Activated CD4-positive, alpha-beta T cell treated with anti-CD3 and anti-CD28 coated beads for 4 hours (primary cell): Measurements from ENCODE around the gene ARMCX4.
"Not testable (repeated sequence)": the region's sequence is repeated elsewhere in the genome, so short reads cannot be mapped to it uniquely, and the experiment has no call there.

Experiments used
- DNase-seq, 2 donors: peaks; one replicate each; pipeline ENCODE4 v3.0.0-alpha.2; 2020

Gene ARMCX4

DNA sequence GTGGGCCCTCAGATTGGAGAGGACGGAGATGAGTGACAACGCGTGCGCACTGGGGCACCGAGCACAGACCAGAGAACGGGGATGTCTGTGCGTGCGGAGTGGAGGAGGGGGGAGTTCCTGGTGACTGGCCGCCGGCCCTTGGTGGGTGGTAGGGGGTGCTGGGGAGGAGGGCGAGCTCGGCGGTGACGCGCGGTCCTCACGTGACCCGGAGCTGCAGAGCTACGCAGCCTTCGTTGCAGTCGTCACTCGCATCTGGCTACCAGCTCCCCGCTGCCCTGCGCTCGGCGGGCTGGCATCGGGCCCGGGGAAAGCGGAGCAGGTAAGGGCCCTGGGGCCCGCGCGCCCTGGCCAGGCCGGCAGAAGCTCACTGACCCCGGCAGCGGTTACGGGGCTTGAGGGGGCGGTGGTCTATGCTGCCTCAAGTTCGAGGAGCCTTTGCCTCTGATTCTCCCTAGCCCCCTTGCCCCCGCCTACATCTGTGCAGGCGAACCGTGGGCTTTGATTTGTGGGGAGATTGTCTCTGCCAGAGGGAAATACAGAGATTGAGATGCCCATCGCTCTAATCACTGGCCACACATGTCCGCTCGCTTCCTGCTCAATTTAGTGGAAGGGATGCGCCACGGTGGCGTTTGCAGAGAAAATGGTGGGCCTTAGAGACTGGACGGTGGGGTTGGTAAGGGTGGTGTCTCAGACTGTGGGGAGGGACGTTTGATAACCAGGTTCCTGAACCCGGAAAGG is at the start of gene ARMCX4:
ARMCX4 (plus strand) TSS at position 245 of the 738 bp plus-strand sequence. CDS start 3,134 bp downstream, outside the sequence.
- DNase-seq: peak; percentile 11 to 34

DNA sequence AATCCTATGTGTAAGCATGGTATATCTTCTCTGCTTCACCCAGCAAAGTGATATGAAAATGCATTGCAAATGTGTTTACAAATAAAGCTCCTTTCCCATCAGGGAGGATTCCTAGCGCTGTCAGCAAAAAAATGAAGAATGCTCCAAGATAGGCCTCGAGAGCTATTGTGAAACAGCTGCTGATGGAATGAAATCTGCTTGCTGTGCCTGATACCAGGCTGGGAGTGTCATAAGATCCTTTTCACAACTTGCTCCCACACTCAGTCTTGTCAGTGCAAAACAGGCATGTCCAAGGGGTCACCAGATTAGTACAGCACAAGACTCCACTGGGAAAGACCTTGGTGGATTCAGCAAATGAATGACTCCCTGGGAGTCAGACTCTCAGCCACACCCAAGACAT is 43.2 kb upstream of the ARMCX4 start:
- no peak for DNase-seq

- no peak for DNase-seq
These were observed 36.0 kb upstream of the ARMCX4 start for GRCh38 chrX:101449279-101449678.

DNA sequence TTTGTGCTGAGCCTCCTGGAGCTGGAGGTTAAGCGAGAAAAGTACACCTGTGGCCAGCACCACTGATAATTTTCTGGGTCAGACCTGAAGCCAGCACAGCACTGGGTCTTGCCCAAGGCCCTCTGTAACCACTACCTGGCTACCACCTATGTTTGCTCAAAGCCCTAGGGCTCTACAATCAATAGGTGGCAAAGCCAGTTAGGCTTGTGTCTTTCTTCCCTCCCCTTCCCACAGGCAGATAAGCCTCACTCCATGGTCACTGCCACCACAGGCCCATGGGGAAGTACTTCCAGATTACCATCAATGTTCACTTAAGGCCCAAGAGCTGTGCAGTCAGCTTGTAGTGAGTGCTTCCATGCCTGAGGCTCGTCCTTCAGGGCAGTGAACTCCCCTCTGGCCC is 35.2 kb upstream of the ARMCX4 start:
- DNase-seq: no peak

DNA sequence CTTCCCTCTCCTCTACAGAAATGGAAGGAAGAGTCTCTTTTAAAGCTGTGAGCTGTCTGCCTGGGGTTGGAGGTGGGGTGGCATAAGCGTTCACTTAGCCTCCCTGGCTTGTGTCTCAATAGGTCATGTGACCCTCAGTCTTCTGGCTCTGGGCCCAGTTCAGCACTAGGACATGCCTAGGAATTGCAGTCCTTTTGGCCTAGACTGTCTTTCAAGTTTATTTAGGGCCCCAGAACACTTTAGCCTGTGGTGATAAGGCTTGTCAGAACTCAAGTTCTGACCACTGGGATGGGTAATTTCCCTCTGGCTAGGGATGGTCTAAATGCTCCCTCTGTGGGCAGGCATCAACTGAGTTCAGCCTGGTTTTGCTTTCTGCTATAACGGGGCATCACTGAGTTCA is 34.3 kb upstream of the ARMCX4 start:
- DNase-seq: no peak

DNA sequence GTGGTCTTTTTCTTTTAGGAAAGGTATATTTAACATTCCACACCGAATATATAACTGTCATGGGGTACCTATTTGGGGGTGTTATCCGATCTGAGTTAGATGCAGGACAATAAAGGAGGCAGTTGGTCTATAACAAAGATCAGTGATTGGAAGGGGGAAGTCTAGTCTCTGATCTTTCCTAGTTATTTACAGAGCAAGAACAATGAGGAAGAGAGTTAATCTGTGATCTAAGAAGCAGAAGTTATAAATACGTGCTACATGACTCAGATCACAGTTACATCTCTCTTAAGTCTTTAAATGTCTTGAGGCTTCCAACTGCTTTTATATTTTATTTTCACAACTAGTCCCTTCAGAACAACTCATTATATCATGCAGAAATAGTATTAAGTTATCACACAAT is 33.2 kb upstream of the ARMCX4 start:
- no peak for DNase-seq

DNA sequence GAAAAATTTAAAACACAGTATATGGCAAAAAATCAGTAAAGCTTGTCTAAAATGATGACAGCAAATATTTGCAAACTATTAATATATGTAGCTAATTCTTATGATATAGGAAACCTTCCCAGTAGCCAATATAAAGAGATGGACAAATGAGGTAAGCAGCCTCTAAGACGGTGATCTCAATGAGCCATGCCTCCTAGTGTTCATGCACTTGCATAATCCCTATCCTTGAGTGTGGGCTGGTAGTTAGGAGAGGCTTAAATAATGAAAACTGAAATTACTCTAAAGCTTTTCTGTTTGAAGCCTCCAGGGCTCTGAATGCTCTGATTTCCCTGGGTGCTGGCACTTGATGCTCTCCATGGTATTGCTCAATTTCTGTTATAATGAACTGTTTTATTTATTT is 24.6 kb upstream of the ARMCX4 start:
- DNase-seq: no peak

DNA sequence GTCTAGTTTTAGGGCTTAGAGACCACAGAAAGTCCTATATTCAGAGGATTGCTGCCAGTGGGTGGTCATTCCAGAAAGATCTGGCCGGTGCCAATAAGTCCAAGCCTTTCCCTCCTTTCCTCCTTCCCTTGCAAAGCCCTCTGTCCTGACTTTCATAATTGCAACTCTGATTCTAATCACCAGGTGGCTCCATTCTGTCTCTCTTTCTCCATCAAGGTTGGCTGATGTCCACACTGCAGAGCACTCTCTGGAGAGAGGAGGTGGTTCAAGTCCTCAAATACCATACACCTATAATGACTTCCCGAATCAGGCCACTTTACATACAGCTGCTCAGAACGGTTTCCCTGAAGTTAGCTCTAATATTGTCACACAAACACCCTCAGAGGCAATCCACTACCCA is 22.4 kb upstream of the ARMCX4 start:
- DNase-seq: no peak

- DNase-seq: no peak
These were observed 6.9 kb upstream of the ARMCX4 start for GRCh38 chrX:101478366-101478765.

DNA sequence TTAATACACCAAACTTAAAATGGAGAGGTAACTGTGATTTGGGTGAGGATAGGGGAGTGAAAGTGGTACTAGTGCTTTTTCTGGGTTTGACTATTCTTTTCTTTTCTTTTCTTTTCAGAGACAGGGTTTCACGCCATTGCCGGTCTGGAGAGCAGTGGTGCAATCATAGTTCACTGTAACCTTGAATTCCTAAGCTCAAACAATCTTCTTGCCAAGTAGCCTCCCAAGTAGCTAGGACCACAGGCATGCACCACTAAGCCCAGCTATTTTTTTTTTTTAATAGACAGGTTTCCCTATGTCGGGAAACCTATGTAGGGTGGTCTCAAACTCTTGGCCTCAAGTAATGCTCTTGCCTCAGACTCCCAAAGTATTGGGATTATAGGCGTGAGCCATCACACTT is 3.0 kb upstream of the ARMCX4 start:
- DNase-seq: no peak

DNA sequence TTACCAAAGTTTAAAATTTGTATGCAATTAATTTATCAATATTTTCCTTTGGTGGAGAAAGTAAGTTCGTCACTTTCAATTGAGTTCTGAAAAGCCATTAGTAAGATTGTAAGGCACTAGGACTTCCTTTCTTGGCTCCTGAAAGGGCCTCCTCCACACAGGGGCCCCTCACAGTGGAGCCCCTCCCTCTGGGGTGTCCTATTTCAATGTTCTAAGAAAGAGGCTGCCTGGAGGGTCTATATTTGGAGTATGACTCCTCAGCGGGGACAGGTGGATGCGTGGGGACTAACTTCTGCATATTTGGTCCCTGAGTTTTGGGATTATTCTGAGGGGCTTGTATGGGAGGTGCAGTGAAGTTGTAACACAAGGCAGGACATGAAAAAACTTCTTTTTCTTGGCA is 1.6 kb upstream of the ARMCX4 start:
- no peak for DNase-seq

DNA sequence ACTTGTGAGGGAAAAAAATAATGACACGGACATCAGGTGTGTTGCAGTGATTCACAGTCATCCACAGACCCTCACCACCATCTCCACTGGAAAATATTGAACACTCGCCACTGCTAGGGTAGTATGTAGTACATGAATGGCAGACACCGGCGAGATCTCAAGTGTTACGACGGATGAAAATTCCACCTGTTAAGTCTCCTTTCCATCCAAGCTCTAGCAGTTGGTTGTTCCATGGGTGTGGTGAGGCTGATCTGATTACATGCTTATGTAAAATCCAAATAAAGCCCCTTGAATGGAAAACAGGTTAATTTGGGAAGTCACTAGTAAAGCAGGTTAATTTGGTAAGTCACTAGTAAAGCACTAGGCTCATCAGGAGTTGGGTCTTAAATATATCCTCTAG is 1.1 kb upstream of the ARMCX4 start:
- DNase-seq: no peak

DNA sequence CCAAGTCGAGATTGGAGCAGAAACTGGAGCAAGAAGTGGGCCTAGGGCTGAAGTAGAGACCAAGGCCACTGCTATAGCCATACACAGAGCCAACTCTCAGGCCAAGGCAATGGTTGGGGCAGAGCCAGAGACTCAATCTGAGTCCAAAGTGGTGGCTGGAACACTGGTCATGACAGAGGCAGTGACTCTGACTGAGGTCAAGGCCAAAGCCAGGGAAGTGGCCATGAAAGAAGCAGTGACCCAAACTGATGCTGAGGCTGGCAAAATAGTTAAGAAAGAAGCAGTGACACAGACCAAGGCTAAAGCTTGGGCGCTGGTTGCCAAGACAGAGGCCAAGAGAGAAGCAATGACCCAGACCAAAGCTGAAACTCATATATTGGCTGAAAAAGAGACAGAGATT is 3.5 kb downstream of the ARMCX4 start:
- DNase-seq: no peak

DNA sequence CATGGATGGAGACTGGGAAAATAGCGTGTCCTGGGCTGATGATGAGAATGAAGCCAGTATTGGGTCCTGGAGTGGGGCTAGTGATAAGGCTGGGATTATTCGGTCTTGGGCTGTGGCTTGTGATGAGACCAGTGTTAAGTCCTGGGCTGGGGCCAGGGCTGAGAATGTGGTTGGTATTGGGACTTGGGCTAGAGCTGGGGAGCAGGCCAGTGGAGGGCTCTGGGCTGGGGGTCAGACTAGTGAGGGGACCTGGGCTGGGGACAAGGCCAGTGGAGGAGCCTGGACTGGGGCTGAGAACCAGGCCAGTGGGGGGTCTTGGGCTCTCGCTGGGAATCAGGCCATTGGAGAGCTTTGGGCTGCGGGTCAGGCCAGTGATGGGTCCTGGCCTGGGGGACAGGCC is 6.7 kb downstream of the ARMCX4 start:
- no peak for DNase-seq

GRCh38 chrX:101493225-101493624 is 8.0 kb downstream of the ARMCX4 start:
- no peak for DNase-seq

GRCh38 chrX:101502929-101503328 is 17.7 kb downstream of the ARMCX4 start:
- DNase-seq: not testable (repeated sequence)

DNA sequence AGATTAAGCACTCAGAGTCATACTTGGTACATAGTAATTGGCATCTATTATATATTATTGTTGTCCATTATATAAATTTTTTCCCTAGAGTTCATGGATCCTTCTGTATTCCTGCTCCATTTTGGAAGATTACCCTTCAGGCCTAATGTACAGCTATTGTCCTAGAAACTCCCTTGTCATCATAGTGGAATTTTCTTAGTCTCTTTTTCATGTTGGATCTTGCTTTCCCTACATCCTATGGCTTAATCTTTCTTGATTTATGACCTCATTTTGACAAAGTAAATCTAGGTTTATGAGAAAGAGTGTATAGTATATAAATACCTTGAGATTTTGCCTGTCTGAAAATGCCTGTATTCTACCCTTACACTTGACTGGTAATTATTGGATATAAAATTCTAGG is 22.1 kb downstream of the ARMCX4 start:
- DNase-seq: no peak

DNA sequence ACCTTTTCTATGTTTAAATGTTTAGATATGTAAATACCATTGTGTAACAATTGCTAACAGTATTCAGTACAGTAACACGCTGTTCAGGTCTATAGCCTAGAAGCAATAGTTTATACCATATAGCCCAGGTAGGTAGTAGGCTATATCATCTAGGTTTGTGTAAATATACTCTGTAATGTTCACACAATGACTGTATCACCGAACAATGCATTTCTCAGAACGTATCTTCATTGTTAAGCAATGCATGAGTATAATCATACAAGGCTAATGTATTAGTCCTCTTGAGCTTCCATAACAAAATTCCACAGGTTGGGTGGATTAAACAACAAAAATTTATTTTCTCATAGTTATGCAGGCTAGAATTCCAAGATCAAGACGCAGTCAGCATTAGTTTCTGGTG is 22.7 kb downstream of the ARMCX4 start:
- no peak for DNase-seq

GRCh38 chrX:101530944-101531343 is 45.7 kb downstream of the ARMCX4 start:
- no peak for DNase-seq
